H1 (cell line): Measurements from ENCODE around the gene ATR. TPM values are rescaled to one million over a fixed set of nuclear protein-coding genes. Genes with fewer than 3 reads are reported as not detected.

Experiments used
- CTCF ChIA-PET: fragments of 300-600 bp; sonication (Branson Sonifier 250); formaldehyde crosslinking; loops from one replicate; lab custom pipeline; 2021; ENCODE audit not compliant: partially characterized antibody; lab: Charles Lee
- POLR2A ChIA-PET: fragments of 300-600 bp; sonication (Branson Sonifier 250); formaldehyde crosslinking; loops from one replicate; lab custom pipeline; 2021; ENCODE audit warnings: inconsistent platforms; ENCODE audit not compliant: partially characterized antibody; lab: Charles Lee
- DNase-seq, 2 experiments: peaks; one replicate each; pipeline versions ENCODE4 v3.0.0 to v3.0.0-alpha.2; 2010 to 2022; ENCODE audit warnings: low spot score in 2 of 2, low read depth in 1 of 2, mixed read lengths in 1 of 2
- FAIRE-seq: peaks from 2 replicates; lab custom pipeline; 2011; peaks lifted over from hg19 to GRCh38; lab: Jason Lieb, UNC
- H2AFZ ChIP-seq: 2 replicates; pipeline ENCODE4 v1.8.1; 2012; ENCODE audit warnings: low read length, inconsistent platforms
- H2AK5ac ChIP-seq: 2 replicates; pipeline ENCODE4 v1.6.1; 2013; ENCODE audit warnings: low read depth, low read length
- H2BK120ac ChIP-seq: replicated peaks from 2 replicates; pipeline ENCODE3; 2013; ENCODE audit warnings: low read depth, low read length, inconsistent platforms
- H2BK12ac ChIP-seq: 2 replicates; pipeline ENCODE4 v1.6.1; 2013; ENCODE audit warnings: low read depth, low read length
- H2BK15ac ChIP-seq: 2 replicates; pipeline ENCODE4 v1.6.1; 2013; ENCODE audit warnings: low read length
- H2BK20ac ChIP-seq: 2 replicates; pipeline ENCODE4 v1.6.1; 2013; ENCODE audit warnings: low read length
- H2BK5ac ChIP-seq: 2 replicates; pipeline ENCODE4 v1.6.1; 2013; ENCODE audit warnings: low read depth, low read length
- H3K14ac ChIP-seq: 2 replicates; pipeline ENCODE4 v1.6.1; 2013; ENCODE audit warnings: inconsistent platforms; ENCODE audit not compliant: insufficient read length
- H3K18ac ChIP-seq: 2 replicates; pipeline ENCODE4 v1.6.1; 2013; ENCODE audit warnings: low read length; ENCODE audit errors: extremely low read depth
- H3K23ac ChIP-seq: 2 replicates; pipeline ENCODE4 v1.6.1; 2013; ENCODE audit warnings: inconsistent platforms; ENCODE audit not compliant: insufficient read length
- H3K23me2 ChIP-seq: 2 replicates; pipeline ENCODE4 v1.6.1; 2013; ENCODE audit warnings: low read depth, low read length
- H3K27ac ChIP-seq: 2 replicates; pipeline ENCODE4 v1.6.1; 2011; ENCODE audit warnings: low read depth, low read length, inconsistent platforms
- H3K27me3 ChIP-seq, 4 experiments: replicated peaks in 1 of 4; 1 replicate in 1 of 4; 2 replicates in 3 of 4; pipeline versions ENCODE4 v1.6.1 to v1.8.1; 2011 to 2013; ENCODE audit warnings: low read length in 3 of 4, mild to moderate bottlenecking in 3 of 4, inconsistent platforms in 2 of 4, mixed read lengths in 2 of 4, moderate library complexity in 1 of 4; ENCODE audit not compliant: control insufficient read depth in 3 of 4, insufficient read depth in 3 of 4; ENCODE audit errors: extremely low read depth in 1 of 4
- H3K36me3 ChIP-seq, 4 experiments: 2 replicates each; pipeline versions ENCODE4 v1.6.1 to v1.8.1; 2011 to 2013; ENCODE audit warnings: mild to moderate bottlenecking in 4 of 4, low read length in 3 of 4, moderate library complexity in 2 of 4, control low read depth in 1 of 4, inconsistent platforms in 1 of 4; ENCODE audit not compliant: insufficient read depth in 4 of 4, control insufficient read depth in 2 of 4
- H3K4ac ChIP-seq: replicated peaks from 2 replicates; pipeline ENCODE3; 2013; ENCODE audit warnings: low read length, low read depth, mixed read lengths, inconsistent platforms; ENCODE audit not compliant: insufficient read length
- H3K4me1 ChIP-seq, 4 experiments: replicated peaks in 1 of 4; 1 replicate in 1 of 4; 2 replicates in 3 of 4; pipeline versions ENCODE4 v1.6.1 to v1.8.1; 2011 to 2013; ENCODE audit warnings: low read length in 3 of 4, inconsistent platforms in 2 of 4, mixed read lengths in 1 of 4; ENCODE audit not compliant: insufficient read depth in 4 of 4, control insufficient read depth in 3 of 4
- H3K4me2 ChIP-seq, 2 experiments: 2 replicates each; pipeline versions ENCODE4 v1.6.1 to v1.8.1; 2011 to 2013; ENCODE audit warnings: low read depth in 2 of 2, low read length in 2 of 2, control low read depth in 1 of 2, inconsistent platforms in 1 of 2, mild to moderate bottlenecking in 1 of 2; ENCODE audit not compliant: insufficient read depth in 1 of 2
- H3K4me3 ChIP-seq, 4 experiments: fragments of 200-600, 300-600 bp in 1 of 4; sonication (generic), shearing (Covaris generic), sonication (Bioruptor Twin) in 1 of 4; 2 replicates each; pipeline versions ENCODE4 v1.5.1 to v1.8.1; 2011 to 2016; ENCODE audit warnings: low read length in 4 of 4, low read depth in 3 of 4, control low read depth in 2 of 4, inconsistent platforms in 2 of 4, mild to moderate bottlenecking in 2 of 4, mixed read lengths in 1 of 4, moderate library complexity in 1 of 4; ENCODE audit not compliant: insufficient read depth in 2 of 4; ENCODE audit errors: extremely low read depth in 1 of 4
- H3K56ac ChIP-seq: replicated peaks from 2 replicates; pipeline ENCODE3; 2013; ENCODE audit warnings: low read depth, mild to moderate bottlenecking, mixed read lengths, low read length, inconsistent platforms; ENCODE audit not compliant: insufficient read length
- H3K79me1 ChIP-seq: 2 replicates; pipeline ENCODE4 v1.6.1; 2013; ENCODE audit warnings: low read depth, low read length, control low read depth
- H3K79me2 ChIP-seq, 2 experiments: 2 replicates each; pipeline versions ENCODE4 v1.6.1 to v1.8.1; 2012 to 2013; ENCODE audit warnings: low read length in 2 of 2, mild to moderate bottlenecking in 2 of 2, inconsistent platforms in 1 of 2; ENCODE audit not compliant: insufficient read depth in 2 of 2, control insufficient read depth in 1 of 2
- H3K9ac ChIP-seq, 4 experiments: replicated peaks in 1 of 4; 1 replicate in 1 of 4; 2 replicates in 3 of 4; pipeline versions ENCODE4 v1.6.1 to v1.8.1; 2011 to 2013; ENCODE audit warnings: low read depth in 3 of 4, low read length in 3 of 4, control low read depth in 2 of 4, mild to moderate bottlenecking in 2 of 4, moderate library complexity in 2 of 4, inconsistent platforms in 1 of 4; ENCODE audit errors: extremely low read depth in 1 of 4
- H3K9me3 ChIP-seq, 2 experiments: 2 replicates each; pipeline versions ENCODE4 v1.6.1 to v1.8.1; 2012 to 2013; ENCODE audit warnings: mild to moderate bottlenecking in 2 of 2, moderate library complexity in 2 of 2, control low read depth in 1 of 2, inconsistent platforms in 1 of 2, low read depth in 1 of 2, low read length in 1 of 2, mixed read lengths in 1 of 2; ENCODE audit not compliant: insufficient read depth in 2 of 2
- H4K20me1 ChIP-seq, 2 experiments: replicated peaks in 1 of 2; 2 replicates each; pipeline versions ENCODE3 to v1.8.1; 2011 to 2013; ENCODE audit warnings: inconsistent platforms in 2 of 2, low read length in 2 of 2, mild to moderate bottlenecking in 1 of 2; ENCODE audit not compliant: insufficient read depth in 2 of 2, control insufficient read depth in 1 of 2
- H4K5ac ChIP-seq: 2 replicates; pipeline ENCODE4 v1.6.1; 2013; ENCODE audit warnings: low read length, low read depth, mixed read lengths, inconsistent platforms; ENCODE audit not compliant: insufficient read length
- H4K8ac ChIP-seq: 2 replicates; pipeline ENCODE4 v1.8.0; 2013; ENCODE audit warnings: mild to moderate bottlenecking, moderate library complexity, low read length, inconsistent platforms; ENCODE audit not compliant: insufficient read depth; ENCODE audit errors: extremely low read depth
- H4K91ac ChIP-seq: replicated peaks from 2 replicates; pipeline ENCODE3; 2013; ENCODE audit warnings: low read length, mixed read lengths, inconsistent platforms; ENCODE audit not compliant: insufficient read length
- BACH1 ChIP-seq: IDR thresholded peaks from 2 replicates; pipeline ENCODE4 v1.6.1; 2012; ENCODE audit warnings: low read length, improper control_type of control experiment
- EP300 ChIP-seq, 2 experiments: IDR thresholded peaks; 1 replicate in 1 of 2; 2 replicates in 1 of 2; pipeline ENCODE4 v1.6.1; 2011 to 2012; ENCODE audit warnings: low read depth in 2 of 2, low read length in 2 of 2, mild to moderate bottlenecking in 2 of 2, borderline replicate concordance in 1 of 2, inconsistent platforms in 1 of 2, moderate library complexity in 1 of 2
- EZH2 ChIP-seq: fragments of 200-600 bp; sonication (generic); IDR thresholded peaks from 2 replicates; pipeline ENCODE4 v1.7.1; 2012; ENCODE audit warnings: low read depth, mild to moderate bottlenecking, moderate library complexity, low read length, inconsistent platforms; ENCODE audit not compliant: severe bottlenecking
- FOSL1 ChIP-seq: IDR thresholded peaks from 2 replicates; pipeline ENCODE4 v1.6.1; 2011; ENCODE audit warnings: mild to moderate bottlenecking, low read depth, low read length, moderate library complexity; ENCODE audit not compliant: insufficient read depth
- HDAC2 ChIP-seq, 2 experiments: fragments of 300-600 bp in 1 of 2; sonication (generic) in 1 of 2; IDR thresholded peaks; 2 replicates each; pipeline ENCODE4 v1.6.1; 2011 to 2012; ENCODE audit warnings: low read depth in 2 of 2, low read length in 2 of 2, mild to moderate bottlenecking in 2 of 2, moderate library complexity in 2 of 2, borderline replicate concordance in 1 of 2, inconsistent platforms in 1 of 2
- NRF1 ChIP-seq: IDR thresholded peaks from 2 replicates; pipeline ENCODE4 v1.6.1; 2011; ENCODE audit warnings: mild to moderate bottlenecking, low read depth, low read length, improper control_type of control experiment
- SIRT6 ChIP-seq: IDR thresholded peaks from one replicate; pipeline ENCODE4 v1.7.1; 2012; ENCODE audit warnings: low read length, inconsistent platforms
- TBP ChIP-seq: IDR thresholded peaks from 2 replicates; pipeline ENCODE4 v1.6.1; 2011; ENCODE audit warnings: low read depth, low read length, improper control_type of control experiment
- YY1 ChIP-seq: IDR thresholded peaks from 2 replicates; pipeline ENCODE4 v1.6.1; 2011; ENCODE audit warnings: low read depth, mild to moderate bottlenecking, low read length
- ZNF274 ChIP-seq: IDR thresholded peaks from 2 replicates; pipeline ENCODE4 v1.7.0; 2012; ENCODE audit warnings: low read length, borderline replicate concordance; ENCODE audit errors: extremely low read depth
- whole genome bisulfite sequencing, 2 experiments: shearing (Covaris generic) in 1 of 2; methylation state at CpG; one replicate each; pipeline versions ENCODE4 v1.1.6 to v1.1.7; 2013 to 2015; ENCODE audit warnings: low lambda C conversion rate in 2 of 2, mixed read lengths in 2 of 2, inconsistent platforms in 1 of 2, low coverage in 1 of 2, missing lambda C conversion rate in 1 of 2; ENCODE audit not compliant: insufficient replicate concordance in 2 of 2, insufficient coverage in 1 of 2, insufficient read length in 1 of 2; ENCODE audit errors: extremely low coverage in 1 of 2, missing lambda C conversion rate in 1 of 2; 5-methylcytosine and 5-hydroxymethylcytosine counted together
- polyA plus RNA-seq, 7 experiments: library from polyadenylated mRNA; depleted of rRNA in 3 of 7; stranded (reverse) in 5 of 7; unstranded in 2 of 7; fragments of >200 nt in 5 of 7; fragments of 200-250 nt in 2 of 7; gene quantifications; 1 replicate in 5 of 7; 2 replicates in 1 of 7; 4 replicates in 1 of 7; pipeline versions ENCODE4 v1.2.1 to v1.2.3, GENCODE V29; 2011 to 2013; ENCODE audit warnings: missing spikeins in 2 of 7, mixed read lengths in 2 of 7
- total RNA-seq: library from RNA; stranded (reverse); fragmentation: NEBNext Ultra II Directional; extraction: Animal tissue kit (Norgen Biotek cat#: 25700); gene quantifications from 2 replicates; pipeline ENCODE4 v1.2.1, GENCODE V29; 2021

Gene ATR
- total and polyA plus RNA-seq, 2 of the 8 experiments (the other 6 are each of a cell fraction or from before 2014, with no cell fraction given), result 8.4 to 23.2 TPM

- Histone ChIP-seq H2BK12ac (no peak overlapping the region), H3K4ac (no peak overlapping the region), H3K27ac (no peak overlapping the region), H3K27me3 (no peaks in the 10 kb centered on the region), H2AK5ac (no peak overlapping the region), H3K14ac (no peak overlapping the region), H3K4me2 (no peak overlapping the region), H2BK20ac (no peak overlapping the region), H3K23ac (no peak overlapping the region), H3K4me3 (no peak overlapping the region), H2AFZ (no peak overlapping the region), H3K79me1 (no peaks in the 10 kb centered on the region; the same call in 1 of the 2 replicates), H3K4me1 (peaks cover 0 to 4% (median under 1%) of the 10 kb centered on the region in 4 experiments; a peak in 2 of 7 replicates), H2BK5ac (no peak overlapping the region), H3K79me2 (peaks cover 0 to 7% of the 10 kb centered on the region in 2 experiments; a peak in 2 of 4 replicates), H2BK15ac (no peak overlapping the region), H3K9ac (no peak overlapping the region), H4K91ac (no peak overlapping the region), H3K9me3 (no peaks in the 10 kb centered on the region), H3K36me3 (peaks cover 0 to 2% (median 0%) of the 10 kb centered on the region in 4 experiments; a peak in 1 of 8 replicates), H4K20me1 (no peaks in the 10 kb centered on the region), H4K5ac (no peak overlapping the region), H3K18ac (no peak overlapping the region), H3K56ac (no peak overlapping the region), H3K23me2 (peaks cover 2% of the 10 kb centered on the region), H2BK120ac (no peak overlapping the region), H4K8ac (no peak overlapping the region)
- FAIRE-seq, result no peak
- POLR2A ChIA-PET, result interaction anchor here (0.9 to 1.0 kb wide), 2 partner anchors 12 to 23 kb away, joined by 3 to 4 read pairs; partner anchors contain the start of gene ATR
- no peak for TF ChIP-seq EZH2
- TF ChIP-seq BACH1, result no peak
- no peak for TF ChIP-seq SIRT6
- no peak for TF ChIP-seq YY1
- no peak for TF ChIP-seq TBP
- no peak for TF ChIP-seq EP300 (IDR thresholded peaks at IDR 0.05; ENCODE audit: borderline replicate concordance in 1 of 2, low read depth in 2 of 2, low read length in 2 of 2)
- no peak for TF ChIP-seq NRF1
- no peak for TF ChIP-seq FOSL1
- TF ChIP-seq HDAC2 (IDR thresholded peaks at IDR 0.05; ENCODE audit: borderline replicate concordance in 1 of 2, low read depth in 2 of 2, low read length in 2 of 2), result no peak
- no peak for TF ChIP-seq ZNF274
- no peak for DNase-seq
- CTCF ChIA-PET, result interaction anchor here (1.1 to 1.5 kb wide), 3 partner anchors 9 to 186 kb away, joined by 3 to 7 read pairs (median 4); no protein-coding TSS in a partner anchor
- WGBS, 2 experiments, result 92% methylated on average over 4 of the region's 4 CpGs; no CpG with 5 or more reads in 1 of the 2 experiments
Measured at GRCh38 chr3:142601713-142602112, 23.2 kb upstream of the ATR start.
